ENCODE data around the gene ACAP3. TPM values are rescaled to one million over a fixed set of nuclear protein-coding genes. Genes with fewer than 3 reads are reported as not detected.

Gene ACAP3
- total and polyA plus RNA-seq, 2 of the 4 experiments (the other 2 are of a cell fraction): 13.3 to 58.2 TPM

DNA sequence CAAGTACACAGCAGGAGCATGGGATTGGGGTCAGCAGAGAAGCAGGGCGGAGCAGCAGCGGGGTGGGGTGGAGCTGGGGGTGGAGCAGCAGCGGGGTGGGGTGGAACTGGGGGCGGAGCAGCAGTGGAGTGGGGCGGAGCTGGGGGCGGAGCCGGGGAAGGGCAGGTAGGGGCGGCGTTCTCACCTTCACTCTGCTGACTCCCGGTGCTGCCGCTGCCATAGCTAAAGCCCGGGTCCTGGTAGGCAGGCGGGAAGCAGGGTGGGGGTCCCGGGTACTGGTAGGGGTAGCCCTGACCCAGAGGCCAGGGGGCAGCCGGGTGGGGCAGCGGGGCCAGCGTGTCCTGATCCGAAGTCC lies 30.0 kb upstream of the ACAP3 start:
- Histone ChIP-seq H2BK15ac (ENCODE audit: low read depth, low read length) (no peak overlapping the region), H3K27me3 (ENCODE audit: control insufficient read depth, insufficient read depth, low read length) (no peaks in the 10 kb centered on the region), H3K36me3 (ENCODE audit: control insufficient read depth, insufficient read depth, low read length) (peaks cover 48% of the 10 kb centered on the region), H2BK20ac (ENCODE audit: low read depth, low read length) (no peak overlapping the region), H4K20me1 (ENCODE audit: insufficient read depth, low read length) (peaks cover 18% of the 10 kb centered on the region), H4K91ac (ENCODE audit: insufficient read depth, low read depth, low read length) (no peak overlapping the region), H3K4me3 (ENCODE audit: insufficient read depth, low read depth, low read length) (no peak overlapping the region), H3K27ac (ENCODE audit: insufficient read depth, low read length) (no peak overlapping the region), H2BK120ac (ENCODE audit: low read depth, low read length) (no peak overlapping the region), H3K14ac (replicated peaks; ENCODE audit: low read depth, low read length) (no peak overlapping the region), H3K4ac (ENCODE audit: low read depth, low read length) (no peak overlapping the region), H3K56ac (ENCODE audit: extremely low read depth, insufficient read depth, low read length) (no peak overlapping the region), H3K9me3 (ENCODE audit: control insufficient read depth, insufficient read depth, low read length) (no peaks in the 10 kb centered on the region), H3K9ac (ENCODE audit: low read depth, low read length) (no peak overlapping the region), H3K4me1 (ENCODE audit: control insufficient read depth, insufficient read depth, low read length) (no peaks in the 10 kb centered on the region), H3K4me2 (ENCODE audit: low read depth, low read length) (no peak overlapping the region), H2BK5ac (ENCODE audit: low read depth, low read length, poor library complexity, severe bottlenecking) (no peak overlapping the region), H4K8ac (ENCODE audit: low read depth in 2 of 2, low read length in 2 of 2) (no peak overlapping the region), H2AK5ac (ENCODE audit: low read depth, low read length) (no peak overlapping the region), H3K18ac (ENCODE audit: low read depth, low read length) (no peak overlapping the region), H2AK9ac (replicated peaks; ENCODE audit: low read depth, low read length, poor library complexity) (no peak overlapping the region), H2AFZ (replicated peaks; ENCODE audit: low read length, poor library complexity) (no peak overlapping the region), H3K23ac (ENCODE audit: low read depth, low read length) (no peak overlapping the region), H3K79me1 (ENCODE audit: low read depth in 1 of 2, low read length in 2 of 2) (peaks cover 12 to 19% of the 10 kb centered on the region in 2 experiments), H3K9me1 (ENCODE audit: insufficient read depth, low read length) (peaks cover 9% of the 10 kb centered on the region), H4K5ac (ENCODE audit: low read depth, low read length) (no peak overlapping the region)
- WGBS, 2 experiments (ENCODE audit: extremely low coverage in 2 of 2, insufficient read length in 1 of 2): 79% methylated on average over 5 of the region's 18 CpGs; no CpG with 5 or more reads in 1 of the 2 experiments
- 0 out of 2 replicates have a peak, but pooled peaks have one; percentile 47 for ATAC-seq (ENCODE audit: low read depth)
- ChIA-PET CTCF (no interaction called here), POLR2A (ENCODE audit: unreplicated experiment) (no interaction called here)
- intact Hi-C loops (cut with micrococcal nuclease) (no loop called here), dilution Hi-C loops (cut with HindIII; ENCODE audit: low sequenced_read_pairs, unreplicated experiment) (no loop called here), in situ Hi-C loops (cut with MboI; ENCODE audit: low sequenced_read_pairs) (no loop called here)
- TF ChIP-seq MXI1 (IDR thresholded peaks at IDR 0.05; ENCODE audit: borderline replicate concordance, low read depth, low read length) (no peak), MAFK (IDR thresholded peaks at IDR 0.05; ENCODE audit: low read depth, low read length) (no peak), FOS (IDR thresholded peaks at IDR 0.05; ENCODE audit: low read depth, low read length) (no peak), RFX5 (IDR thresholded peaks at IDR 0.05; ENCODE audit: low read depth, low read length) (no peak), MAZ (IDR thresholded peaks at IDR 0.05; ENCODE audit: borderline replicate concordance, low read depth, low read length) (no peak), POLR2A (IDR thresholded peaks at IDR 0.05; ENCODE audit: low read depth, low read length) (no peak), BHLHE40 (IDR thresholded peaks at IDR 0.05; ENCODE audit: low read depth, low read length) (no peak), RCOR1 (IDR thresholded peaks at IDR 0.05; ENCODE audit: insufficient replicate concordance, low read length) (no peak), CEBPB (IDR thresholded peaks at IDR 0.05; ENCODE audit: low read depth, low read length) (no peak), CHD1 (IDR thresholded peaks at IDR 0.05; ENCODE audit: low read depth, low read length) (no peak), NFE2L2 (IDR thresholded peaks at IDR 0.05; ENCODE audit: low read depth, low read length) (no peak), SMC3 (IDR thresholded peaks at IDR 0.05; ENCODE audit: low read depth, low read length) (no peak), RAD21 (IDR thresholded peaks at IDR 0.05; ENCODE audit: low read length) (no peak)
- TF ChIP-seq, protein P1, sequence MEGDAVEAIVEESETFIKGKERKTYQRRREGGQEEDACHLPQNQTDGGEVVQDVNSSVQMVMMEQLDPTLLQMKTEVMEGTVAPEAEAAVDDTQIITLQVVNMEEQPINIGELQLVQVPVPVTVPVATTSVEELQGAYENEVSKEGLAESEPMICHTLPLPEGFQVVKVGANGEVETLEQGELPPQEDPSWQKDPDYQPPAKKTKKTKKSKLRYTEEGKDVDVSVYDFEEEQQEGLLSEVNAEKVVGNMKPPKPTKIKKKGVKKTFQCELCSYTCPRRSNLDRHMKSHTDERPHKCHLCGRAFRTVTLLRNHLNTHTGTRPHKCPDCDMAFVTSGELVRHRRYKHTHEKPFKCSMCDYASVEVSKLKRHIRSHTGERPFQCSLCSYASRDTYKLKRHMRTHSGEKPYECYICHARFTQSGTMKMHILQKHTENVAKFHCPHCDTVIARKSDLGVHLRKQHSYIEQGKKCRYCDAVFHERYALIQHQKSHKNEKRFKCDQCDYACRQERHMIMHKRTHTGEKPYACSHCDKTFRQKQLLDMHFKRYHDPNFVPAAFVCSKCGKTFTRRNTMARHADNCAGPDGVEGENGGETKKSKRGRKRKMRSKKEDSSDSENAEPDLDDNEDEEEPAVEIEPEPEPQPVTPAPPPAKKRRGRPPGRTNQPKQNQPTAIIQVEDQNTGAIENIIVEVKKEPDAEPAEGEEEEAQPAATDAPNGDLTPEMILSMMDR (conservative IDR thresholded peaks at IDR 0.05; ENCODE audit: low read depth, low read length): no peak
- TF ChIP-seq, protein P2, sequence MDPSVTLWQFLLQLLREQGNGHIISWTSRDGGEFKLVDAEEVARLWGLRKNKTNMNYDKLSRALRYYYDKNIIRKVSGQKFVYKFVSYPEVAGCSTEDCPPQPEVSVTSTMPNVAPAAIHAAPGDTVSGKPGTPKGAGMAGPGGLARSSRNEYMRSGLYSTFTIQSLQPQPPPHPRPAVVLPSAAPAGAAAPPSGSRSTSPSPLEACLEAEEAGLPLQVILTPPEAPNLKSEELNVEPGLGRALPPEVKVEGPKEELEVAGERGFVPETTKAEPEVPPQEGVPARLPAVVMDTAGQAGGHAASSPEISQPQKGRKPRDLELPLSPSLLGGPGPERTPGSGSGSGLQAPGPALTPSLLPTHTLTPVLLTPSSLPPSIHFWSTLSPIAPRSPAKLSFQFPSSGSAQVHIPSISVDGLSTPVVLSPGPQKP (IDR thresholded peaks at IDR 0.05; ENCODE audit: borderline replicate concordance, low read depth, low read length): no peak
- TF ChIP-seq, protein P3, sequence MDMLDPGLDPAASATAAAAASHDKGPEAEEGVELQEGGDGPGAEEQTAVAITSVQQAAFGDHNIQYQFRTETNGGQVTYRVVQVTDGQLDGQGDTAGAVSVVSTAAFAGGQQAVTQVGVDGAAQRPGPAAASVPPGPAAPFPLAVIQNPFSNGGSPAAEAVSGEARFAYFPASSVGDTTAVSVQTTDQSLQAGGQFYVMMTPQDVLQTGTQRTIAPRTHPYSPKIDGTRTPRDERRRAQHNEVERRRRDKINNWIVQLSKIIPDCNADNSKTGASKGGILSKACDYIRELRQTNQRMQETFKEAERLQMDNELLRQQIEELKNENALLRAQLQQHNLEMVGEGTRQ (IDR thresholded peaks at IDR 0.05; ENCODE audit: low read depth, low read length): no peak
- no TSS peak for BruUV-seq (replicated peaks)
- DNase-seq: no peak
